Motor neuron (in vitro differentiated cells): ENCODE measurements around the gene IRAG1. TPM values are rescaled to one million over a fixed set of nuclear protein-coding genes. Genes with fewer than 3 reads are reported as not detected.

Experiments used
- total RNA-seq, 8 experiments: library from RNA; unstranded; fragments of 300-600 nt; gene quantifications; 2 replicates each; pipeline versions ENCODE4 v1.2.3 to v1.2.4, GENCODE V29; 2022

IRAG1 gene
- total RNA-seq, 8 experiments from 2014 or later, result 0.13 to 6.1 (median 0.64) TPM

Other genes with a start within 250 kb of the IRAG1 start
- gene AMPD3, start 238.5 kb downstream of the IRAG1 start, total RNA-seq, result 10 to 100 TPM in 1 of 8 experiments, 1 to 10 TPM in 5, under 1 TPM in 2; 0.46 to 13.5 (median 2.4) TPM
- 10 to 100 TPM; 19.0 to 44.3 (median 21.9) TPM for gene RNF141, start 152.6 kb downstream of the IRAG1 start, total RNA-seq
- under 1 TPM in 7 of 8 experiments, not detected in 1; 0.09 to 1.00 (median 0.24) TPM for gene LYVE1, start 125.1 kb downstream of the IRAG1 start, total RNA-seq
- gene CTR9, start 57.5 kb upstream of the IRAG1 start, total RNA-seq, result 10 to 100 TPM; 19.8 to 55.0 (median 30.6) TPM
- 100 to 1,000 TPM; 489 to 880 (median 640) TPM for gene EIF4G2, start 115.2 kb upstream of the IRAG1 start, total RNA-seq
- gene ZBED5, start 164.3 kb upstream of the IRAG1 start, total RNA-seq, result 10 to 100 TPM; 21.7 to 65.3 (median 52.0) TPM